ENCODE measurements around the gene FAM168B.
"Not testable (repeated sequence)": the region's sequence is repeated elsewhere in the genome, so short reads cannot be mapped to it uniquely, and the experiment has no call there.

The FAM168B gene

DNA sequence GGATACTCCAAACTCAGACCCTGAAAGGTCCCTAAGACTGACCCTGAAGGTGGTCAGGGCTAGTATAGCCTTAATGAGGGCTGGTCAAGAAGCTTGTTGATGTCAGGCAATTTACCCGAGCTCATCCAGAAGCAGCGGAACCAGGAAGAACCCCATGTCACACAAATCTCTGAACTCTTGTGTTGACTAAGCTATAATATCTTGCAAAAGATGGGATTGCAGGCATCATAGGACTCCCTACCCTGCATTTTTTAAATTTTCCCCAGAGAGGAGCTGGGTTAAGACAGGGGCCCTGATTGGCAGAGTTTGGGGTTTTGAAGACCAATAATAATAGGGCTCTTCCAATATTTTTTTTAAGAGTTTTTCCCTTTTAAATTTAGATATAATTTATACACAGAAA is 9.9 kb upstream of the FAM168B start:
- DNase-seq (ENCODE audit: low read depth in 1 of 2, low spot score in 1 of 2): no peak

- no peak for DNase-seq (ENCODE audit: low read depth in 1 of 2, low spot score in 1 of 2)
Measured at GRCh38 chr2:131094463-131095281, 1.4 kb upstream of the FAM168B start.

GRCh38 chr2:131093696-131094462 is 619 bp upstream of the FAM168B start:
- no peak for DNase-seq (ENCODE audit: low read depth in 1 of 2, low spot score in 1 of 2)

DNA sequence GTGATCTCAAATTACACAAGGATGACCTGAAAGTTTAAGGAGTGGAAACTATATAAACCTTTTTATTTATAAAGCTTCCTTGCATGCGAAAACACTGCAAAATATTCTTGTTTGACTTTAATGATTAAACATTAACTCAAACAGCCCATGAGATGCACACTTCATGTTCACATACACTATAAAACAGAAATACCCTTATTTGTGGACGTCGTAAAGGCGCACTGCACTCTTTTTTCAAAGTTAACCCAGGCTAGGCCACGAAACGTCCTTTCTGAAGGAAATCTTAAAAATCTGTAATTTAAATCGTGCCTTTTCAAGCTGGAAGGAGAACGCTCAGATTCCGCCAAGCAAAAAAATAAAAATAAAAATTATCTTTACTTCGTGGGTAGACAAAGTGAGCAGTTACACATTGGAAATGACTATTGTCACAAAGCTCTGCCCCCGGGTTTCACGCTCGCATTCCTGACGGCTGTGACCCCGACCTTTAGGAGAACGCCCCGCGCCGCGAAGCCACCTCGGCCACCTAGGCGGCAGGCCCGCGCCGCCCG is 728 bp downstream of the FAM168B start:
- no peak for DNase-seq (ENCODE audit: low read depth in 1 of 2, low spot score in 1 of 2)

DNA sequence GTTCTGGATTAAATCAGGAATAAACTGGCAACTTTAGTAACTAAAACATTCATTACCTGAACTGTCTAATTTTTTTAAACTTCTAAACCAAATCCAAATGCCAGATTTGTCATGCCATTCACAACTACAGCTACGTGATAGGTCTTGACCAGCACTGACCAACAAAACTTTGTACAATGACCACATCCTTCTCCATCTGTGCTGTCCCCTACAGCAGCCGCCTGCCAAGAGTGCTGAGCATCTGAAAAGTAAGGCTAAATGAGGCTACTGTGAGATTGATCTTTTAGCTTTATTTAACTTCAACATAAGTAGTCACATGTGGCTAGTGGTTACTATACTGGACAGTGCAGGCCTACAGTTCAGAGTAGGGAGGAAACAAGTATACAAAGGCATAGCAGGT is 7.6 kb downstream of the FAM168B start:
- no peak for DNase-seq (ENCODE audit: low read depth in 1 of 2, low spot score in 1 of 2)

- no peak for DNase-seq (ENCODE audit: low read depth in 1 of 2, low spot score in 1 of 2)
Measured at GRCh38 chr2:131081190-131081589, 12.1 kb downstream of the FAM168B start.

DNA sequence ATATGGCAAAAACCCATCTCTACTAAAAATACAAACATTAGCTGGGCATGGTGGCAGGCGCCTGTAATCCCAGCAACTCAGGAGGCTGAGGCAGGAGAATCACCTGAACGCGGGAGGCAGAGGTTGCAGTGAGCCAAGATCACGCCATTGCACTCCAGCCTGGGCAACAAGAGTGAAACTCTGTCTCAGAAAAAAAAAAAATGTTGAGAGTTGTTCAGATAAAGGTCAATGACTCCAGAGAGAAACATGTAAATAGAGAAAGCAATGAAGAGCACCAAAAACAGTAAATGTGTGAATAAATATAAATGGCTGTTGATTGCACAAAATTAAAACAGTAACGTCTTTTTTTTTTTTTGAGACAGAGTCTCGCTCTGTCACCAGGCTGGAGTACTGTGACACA is 13.3 kb downstream of the FAM168B start:
- not testable (repeated sequence) for DNase-seq (ENCODE audit: low read depth in 1 of 2, low spot score in 1 of 2)

GRCh38 chr2:131077966-131078365 is 15.3 kb downstream of the FAM168B start:
- no peak for DNase-seq (ENCODE audit: low read depth in 1 of 2, low spot score in 1 of 2)

GRCh38 chr2:131077182-131077846 is 15.9 kb downstream of the FAM168B start:
- no peak for DNase-seq (ENCODE audit: low read depth in 1 of 2, low spot score in 1 of 2)

DNA sequence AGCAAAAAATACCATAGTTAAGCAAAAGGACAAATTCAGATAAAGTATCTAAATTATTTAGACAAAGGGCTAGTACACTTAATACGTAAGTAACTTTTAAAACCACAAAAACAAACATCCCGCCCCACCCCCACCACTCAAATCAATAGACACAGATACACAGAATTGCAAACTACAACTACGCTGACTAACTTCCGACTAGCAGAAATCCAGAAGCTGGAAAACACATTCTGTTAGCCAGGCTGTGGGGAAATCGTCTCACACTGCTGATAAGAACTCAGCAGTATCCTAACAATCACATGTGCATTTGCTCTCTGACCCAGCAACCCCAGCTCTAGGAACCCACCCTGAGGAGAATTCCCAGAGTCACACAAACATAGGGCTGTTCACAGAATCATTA is 16.6 kb downstream of the FAM168B start:
- no peak for DNase-seq (ENCODE audit: low read depth in 1 of 2, low spot score in 1 of 2)

DNA sequence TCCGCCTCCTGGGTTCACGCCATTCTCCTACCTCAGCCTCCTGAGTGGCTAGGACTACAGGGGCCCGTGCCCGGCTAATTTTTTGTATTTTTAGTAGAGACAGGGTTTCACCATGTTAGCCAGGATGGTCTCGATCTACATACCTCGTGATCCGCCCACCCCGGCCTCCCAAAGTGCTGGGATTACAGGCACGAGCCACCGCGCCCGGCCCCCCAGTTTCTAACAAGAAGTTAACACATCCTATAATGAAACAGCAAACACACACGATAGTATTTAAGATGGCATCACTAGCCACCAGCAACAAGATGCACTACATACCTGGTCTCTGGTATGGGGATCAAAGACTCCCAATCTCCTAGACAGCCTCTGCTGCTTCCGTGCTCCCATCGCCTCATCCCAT is 17.7 kb downstream of the FAM168B start:
- not testable (repeated sequence) for DNase-seq (ENCODE audit: low read depth in 1 of 2, low spot score in 1 of 2)

GRCh38 chr2:131068172-131068571 is 25.1 kb downstream of the FAM168B start:
- DNase-seq (ENCODE audit: low read depth in 1 of 2, low spot score in 1 of 2): not testable (repeated sequence)

DNA sequence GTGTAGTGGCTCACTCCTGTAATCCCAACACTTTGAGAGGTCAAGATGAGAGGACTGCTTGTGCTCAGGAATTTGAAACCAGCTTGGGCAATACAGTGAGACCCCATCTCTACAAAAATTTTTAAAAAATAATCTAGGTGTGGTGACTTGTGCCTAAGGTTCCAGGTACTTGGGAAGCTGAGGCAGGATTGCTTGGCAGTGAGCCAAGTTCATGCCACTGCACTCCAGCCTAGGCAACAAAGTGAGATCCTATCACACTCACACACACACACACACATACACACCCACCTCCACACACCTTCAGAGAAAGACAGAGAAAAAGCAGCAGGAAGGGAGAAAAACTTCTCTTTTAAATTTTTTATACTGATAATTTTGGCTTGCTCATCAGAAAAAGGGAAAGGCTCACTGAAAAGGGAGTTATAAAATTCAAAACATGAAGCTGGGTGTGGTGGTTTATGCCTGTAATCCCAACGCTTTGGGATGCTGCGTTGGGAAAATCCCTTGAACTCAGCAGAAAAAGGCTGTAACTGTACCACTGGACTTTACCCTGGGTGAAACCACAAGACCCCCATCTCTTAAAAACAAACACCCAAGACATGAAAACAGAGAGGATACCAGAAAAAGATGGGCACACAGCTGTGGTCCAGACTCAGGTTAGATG is 25.7 kb downstream of the FAM168B start:
- DNase-seq (ENCODE audit: low read depth in 1 of 2, low spot score in 1 of 2): no peak

- no peak for DNase-seq (ENCODE audit: low read depth in 1 of 2, low spot score in 1 of 2)
Measured at GRCh38 chr2:131064589-131065512, 28.4 kb downstream of the FAM168B start.

DNA sequence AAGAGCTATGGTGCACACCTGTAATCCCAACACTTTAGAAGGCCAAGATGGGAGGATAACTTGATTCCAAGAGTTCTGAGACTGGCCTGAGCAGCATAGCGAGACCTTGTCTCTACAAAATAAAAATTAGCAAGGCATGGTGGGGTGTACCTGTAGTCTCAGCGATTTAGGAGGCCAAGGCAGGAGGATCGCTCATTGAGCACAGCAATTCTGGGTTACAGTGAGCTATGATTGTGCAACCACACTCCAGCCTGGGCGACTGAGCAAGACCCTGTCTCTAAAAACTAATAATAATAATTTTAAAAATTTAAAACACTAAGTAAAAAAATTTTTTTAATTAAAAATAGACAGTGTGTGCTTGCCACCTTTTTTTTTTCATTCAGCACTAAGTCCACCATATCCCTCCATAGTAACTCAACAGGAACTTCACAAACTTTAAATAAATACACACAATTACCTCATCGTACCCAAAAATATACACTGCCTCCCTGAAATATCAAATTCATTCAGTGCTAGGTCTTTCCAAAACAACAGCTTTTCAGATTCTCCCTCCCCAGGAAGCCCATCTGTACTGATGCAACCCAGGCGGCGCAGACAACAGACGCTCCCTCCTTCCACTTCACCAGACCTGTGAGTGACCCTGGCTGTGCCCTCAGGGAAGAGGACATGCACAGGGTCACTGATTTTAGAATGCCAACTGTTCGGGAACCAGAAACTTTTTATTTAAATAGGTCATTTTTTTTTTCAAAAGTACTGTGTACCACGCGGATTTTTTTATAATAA is 29.6 kb downstream of the FAM168B start:
- DNase-seq (ENCODE audit: low read depth in 1 of 2, low spot score in 1 of 2): no peak

DNA sequence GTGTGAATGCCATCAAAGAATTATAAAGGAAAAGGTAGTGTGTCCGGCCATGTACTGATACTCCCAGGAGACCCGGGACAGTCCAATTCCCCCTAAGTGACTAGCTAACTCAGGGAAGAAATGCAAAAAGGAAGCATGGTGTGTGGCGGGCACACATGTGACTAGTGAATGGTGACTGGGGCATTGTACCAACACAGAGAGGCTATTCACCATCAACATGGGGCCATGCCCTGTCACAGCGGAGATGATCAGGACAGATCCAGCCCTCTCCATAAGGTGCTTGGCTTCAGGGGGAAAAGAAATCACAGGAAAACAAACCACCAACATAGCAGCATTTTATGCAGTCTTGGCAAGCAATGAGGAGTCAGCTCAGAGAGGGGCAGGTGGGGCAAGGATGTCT is 34.3 kb downstream of the FAM168B start:
- DNase-seq (ENCODE audit: low read depth in 1 of 2, low spot score in 1 of 2): no peak

GRCh38 chr2:131058214-131058843 is 34.9 kb downstream of the FAM168B start:
- DNase-seq (ENCODE audit: low read depth in 1 of 2, low spot score in 1 of 2): no peak

- no peak for DNase-seq (ENCODE audit: low read depth in 1 of 2, low spot score in 1 of 2)
Measured at GRCh38 chr2:131056932-131057287, 36.4 kb downstream of the FAM168B start.

Measured in activated T-helper 1 cell treated with anti-CD3 and anti-CD28 coated beads, Interleukin-2, amount 50 U/mL, for 16 hours (primary cell).